Kidney (tissue), 14 donors: Measurements from ENCODE around the gene GJD2. TPM values are rescaled to one million over a fixed set of nuclear protein-coding genes. Genes with fewer than 3 reads are reported as not detected.

Source experiments
- DNase-seq, 5 donors: peaks; one replicate each; pipeline ENCODE4 v3.0.0-alpha.2; 2013 to 2020
- FAIRE-seq: peaks from 2 replicates; lab custom pipeline; 2012; peaks lifted over from hg19 to GRCh38; lab: Jason Lieb, UNC
- H3K27ac ChIP-seq, 2 donors: one replicate each; pipeline ENCODE4 v1.7.0; 2013; ENCODE audit warnings: low read depth in 2 of 2, low read length in 2 of 2, inconsistent platforms in 1 of 2
- H3K27me3 ChIP-seq: one replicate; pipeline ENCODE4 v1.7.1; 2013; ENCODE audit warnings: low read length, inconsistent platforms; ENCODE audit not compliant: control insufficient read depth, insufficient read depth
- H3K36me3 ChIP-seq, 3 donors: one replicate each; pipeline versions ENCODE4 v1.7.0 to v1.7.1; 2013; ENCODE audit warnings: low read length in 3 of 3, control low read depth in 1 of 3, inconsistent platforms in 1 of 3; ENCODE audit not compliant: insufficient read depth in 3 of 3, control insufficient read depth in 2 of 3
- H3K4me1 ChIP-seq, 3 donors: one replicate each; pipeline versions ENCODE4 v1.7.0 to v1.7.1; 2013; ENCODE audit warnings: low read length in 3 of 3, inconsistent platforms in 1 of 3, low read depth in 1 of 3; ENCODE audit not compliant: control insufficient read depth in 2 of 3, insufficient read depth in 2 of 3
- H3K4me3 ChIP-seq, 3 donors: one replicate each; pipeline versions ENCODE4 v1.7.0 to v1.8.1; 2013; ENCODE audit warnings: low read length in 3 of 3, control low read depth in 1 of 3, inconsistent platforms in 1 of 3
- H3K9ac ChIP-seq, 3 donors: one replicate each; pipeline versions ENCODE4 v1.7.0 to v1.7.1; 2013; ENCODE audit warnings: low read length in 3 of 3, control low read depth in 1 of 3, inconsistent platforms in 1 of 3
- H3K9me3 ChIP-seq, 3 donors: one replicate each; pipeline versions ENCODE4 v1.7.0 to v1.7.1; 2013; ENCODE audit warnings: low read length in 3 of 3, control low read depth in 1 of 3, inconsistent platforms in 1 of 3; ENCODE audit not compliant: control insufficient read depth in 2 of 3, insufficient read depth in 1 of 3
- intact Hi-C: fragments of 100-400 bp; cut with DNase I; formaldehyde crosslinking; loops from one replicate; pipeline ENCODE4 v1.11.1; 2022
- polyA plus RNA-seq: library from polyadenylated mRNA; stranded (reverse); fragments of 350-450 nt; fragmentation: Illumina TruSeq; extraction: RNeasy Lipid Tissue Mini Kit (QIAGEN cat#74804); gene quantifications from one replicate; pipeline ENCODE4 v1.2.3, GENCODE V29; 2014; ENCODE audit warnings: low read depth, low replicate concordance; ENCODE audit not compliant: insufficient read depth
- total RNA-seq: library from RNA; stranded (reverse); fragmentation: NEBNext Ultra II Directional; extraction: Animal tissue kit (Norgen Biotek cat#: 25700); gene quantifications from one replicate; pipeline ENCODE4 v1.2.1, GENCODE V29; 2021
- TF ChIP-seq, protein P1 (sequence below): IDR thresholded peaks from 3 replicates; pipeline ENCODE4 v1.5.1; 2012; ENCODE audit warnings: mild to moderate bottlenecking, moderate library complexity, borderline replicate concordance; ENCODE audit not compliant: insufficient read depth; ENCODE audit errors: extremely low read depth
- donor health status: control.
- donor health status: control.
- donor health status: control.
- donor health status: control.
- donor health status: control.
- donor health status: DM: yes; HTN: yes; CAD: no.
- donor health status: Normal renal cell carcinoma (clear cell type).

Gene GJD2
- total and polyA plus RNA-seq, 2 donors from 2014 or later: 0.26 TPM; not detected in 1

DNA sequence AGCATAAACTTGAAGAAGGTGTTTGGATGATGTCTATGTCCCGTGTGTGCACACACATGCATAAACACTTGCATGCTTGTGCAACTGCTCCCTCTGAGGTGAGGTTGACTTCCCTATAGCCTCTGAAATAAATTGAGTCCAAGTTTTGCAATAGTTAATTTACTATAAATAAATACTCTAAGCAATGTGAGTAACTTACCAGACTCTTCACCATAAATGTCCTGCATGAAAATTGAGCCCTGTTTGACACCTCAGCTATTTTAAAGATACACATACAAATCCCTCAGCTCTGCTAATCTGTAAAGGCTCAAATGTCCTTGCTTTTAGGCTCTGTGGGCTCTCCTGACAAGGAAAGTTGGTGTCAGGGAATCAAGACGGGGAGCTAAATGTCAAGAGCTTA lies 37.1 kb downstream of the GJD2 start:
- H3K27ac ChIP-seq: no peak overlapping the region
- H3K9me3 ChIP-seq: no peaks in the 10 kb centered on the region
- H3K4me3 ChIP-seq: no peak overlapping the region
- intact Hi-C loops: no loop called here
- H3K27me3 ChIP-seq: no peaks in the 10 kb centered on the region
- TF ChIP-seq, protein P1, sequence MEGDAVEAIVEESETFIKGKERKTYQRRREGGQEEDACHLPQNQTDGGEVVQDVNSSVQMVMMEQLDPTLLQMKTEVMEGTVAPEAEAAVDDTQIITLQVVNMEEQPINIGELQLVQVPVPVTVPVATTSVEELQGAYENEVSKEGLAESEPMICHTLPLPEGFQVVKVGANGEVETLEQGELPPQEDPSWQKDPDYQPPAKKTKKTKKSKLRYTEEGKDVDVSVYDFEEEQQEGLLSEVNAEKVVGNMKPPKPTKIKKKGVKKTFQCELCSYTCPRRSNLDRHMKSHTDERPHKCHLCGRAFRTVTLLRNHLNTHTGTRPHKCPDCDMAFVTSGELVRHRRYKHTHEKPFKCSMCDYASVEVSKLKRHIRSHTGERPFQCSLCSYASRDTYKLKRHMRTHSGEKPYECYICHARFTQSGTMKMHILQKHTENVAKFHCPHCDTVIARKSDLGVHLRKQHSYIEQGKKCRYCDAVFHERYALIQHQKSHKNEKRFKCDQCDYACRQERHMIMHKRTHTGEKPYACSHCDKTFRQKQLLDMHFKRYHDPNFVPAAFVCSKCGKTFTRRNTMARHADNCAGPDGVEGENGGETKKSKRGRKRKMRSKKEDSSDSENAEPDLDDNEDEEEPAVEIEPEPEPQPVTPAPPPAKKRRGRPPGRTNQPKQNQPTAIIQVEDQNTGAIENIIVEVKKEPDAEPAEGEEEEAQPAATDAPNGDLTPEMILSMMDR: no peak
- H3K9ac ChIP-seq: no peak overlapping the region
- peaks cover 0 to 2% (median 0%) of the 10 kb centered on the region in 3 donors for H3K4me1 ChIP-seq
- DNase-seq: no peak
- FAIRE-seq: no peak
- no peaks in the 10 kb centered on the region for H3K36me3 ChIP-seq

DNA sequence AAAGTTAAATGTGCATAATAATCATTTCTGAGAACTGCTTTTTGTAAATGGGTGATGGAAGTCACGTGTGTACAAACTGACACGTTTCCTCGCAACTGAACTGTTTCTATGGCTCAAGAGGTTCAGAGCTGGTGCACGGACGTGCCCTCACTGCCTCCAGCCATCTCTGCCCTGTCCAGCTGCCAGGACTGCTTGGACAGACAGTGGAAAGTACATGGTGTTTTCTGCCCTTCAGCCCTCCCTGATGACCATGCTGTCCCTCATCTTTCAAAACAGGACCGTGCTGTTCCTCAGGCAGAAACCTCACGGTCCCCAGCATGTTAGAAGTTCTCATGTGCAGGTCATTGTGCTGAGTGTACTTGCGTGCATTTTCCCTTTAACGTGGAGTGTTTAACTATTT lies 38.7 kb downstream of the GJD2 start:
- intact Hi-C loops: no loop called here

DNA sequence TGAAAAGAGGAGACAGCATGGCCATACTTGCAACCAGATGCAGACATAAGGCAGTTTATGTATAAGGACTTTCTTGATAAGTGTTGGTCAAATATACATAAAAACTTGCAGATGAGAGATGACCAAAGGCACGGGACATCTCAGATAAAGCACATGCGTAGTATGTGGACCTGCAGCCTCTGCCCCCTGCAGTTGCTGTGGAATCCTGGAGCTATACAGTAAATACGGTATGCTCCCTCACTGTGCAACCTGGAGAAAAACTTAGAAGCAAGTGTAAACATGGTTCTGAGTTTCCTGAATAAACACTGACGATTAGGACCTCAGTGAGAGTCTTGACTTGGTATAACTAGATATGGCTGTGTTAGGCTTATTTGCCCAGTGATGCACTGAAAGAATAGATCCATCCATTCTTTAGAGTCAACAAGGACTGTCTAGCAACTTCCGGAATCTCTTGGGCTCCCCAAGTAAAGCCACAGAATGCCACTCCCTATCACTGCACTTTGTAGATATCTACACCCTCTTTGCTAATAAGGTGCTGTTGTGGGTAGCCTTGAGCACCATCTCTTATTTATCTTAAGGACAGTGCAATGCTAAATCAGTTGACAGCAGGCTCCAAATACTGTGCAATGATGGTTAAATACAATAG lies 40.2 kb downstream of the GJD2 start:
- Histone ChIP-seq H3K9me3 (no peaks in the 10 kb centered on the region), H3K27me3 (no peaks in the 10 kb centered on the region), H3K9ac (no peak overlapping the region), H3K36me3 (no peaks in the 10 kb centered on the region), H3K4me1 (peaks cover 0 to 2% (median 0%) of the 10 kb centered on the region in 3 donors), H3K27ac (no peak overlapping the region), H3K4me3 (no peak overlapping the region)
- no peak for FAIRE-seq
- intact Hi-C loops: no loop called here
- TF ChIP-seq, protein P1: no peak
- no peak for DNase-seq

More for the DNA sequence above, 38.7 kb downstream of the GJD2 start:
- H3K27ac ChIP-seq: no peak overlapping the region
- H3K4me1 ChIP-seq: peaks cover 0 to 2% (median 0%) of the 10 kb centered on the region in 3 donors
- H3K9me3 ChIP-seq: no peaks in the 10 kb centered on the region
- no peak overlapping the region for H3K4me3 ChIP-seq
- no peak overlapping the region for H3K9ac ChIP-seq
- DNase-seq (no peak), FAIRE-seq (no peak)
- H3K27me3 ChIP-seq: no peaks in the 10 kb centered on the region
- TF ChIP-seq, protein P1: no peak
- no peaks in the 10 kb centered on the region for H3K36me3 ChIP-seq
